ENCODE results near the gene HERC5.

Gene HERC5

GRCh38 chr4:88522702-88523324, 65.9 kb downstream of the HERC5 start:
- peak; percentile 42 for DNase-seq (ENCODE audit: low spot score)

GRCh38 chr4:88523325-88524129, 66.6 kb downstream of the HERC5 start, which contains the start of gene PYURF:
Gene PYURF (minus strand): TSS chr4:88523776. CDS start chr4:88523700, 76 bp downstream.
- peak; percentile 93 for DNase-seq (ENCODE audit: low spot score)

GRCh38 chr4:88524171-88524570, 67.3 kb downstream of the HERC5 start:
- DNase-seq (ENCODE audit: low spot score) = peak; percentile 22

- DNase-seq (ENCODE audit: low spot score) = peak; percentile 46
These were observed 69.4 kb downstream of the HERC5 start for GRCh38 chr4:88526221-88526815.

- no peak for DNase-seq (ENCODE audit: low spot score)
These were observed 70.9 kb downstream of the HERC5 start for GRCh38 chr4:88527787-88528186.

- no peak for DNase-seq (ENCODE audit: low spot score)
These were observed 71.9 kb downstream of the HERC5 start for GRCh38 chr4:88528861-88529260.

GRCh38 chr4:88531549-88531948, 74.6 kb downstream of the HERC5 start:
- DNase-seq (ENCODE audit: low spot score) = no peak

GRCh38 chr4:88533088-88533790, 76.3 kb downstream of the HERC5 start:
- DNase-seq (ENCODE audit: low spot score) = no peak

GRCh38 chr4:88533937-88534750, 77.2 kb downstream of the HERC5 start:
- no peak for DNase-seq (ENCODE audit: low spot score)

GRCh38 chr4:88535090-88535755, 78.3 kb downstream of the HERC5 start:
- no peak for DNase-seq (ENCODE audit: low spot score)

- DNase-seq (ENCODE audit: low spot score) = no peak
These were observed 80.8 kb downstream of the HERC5 start for GRCh38 chr4:88537709-88538108.

GRCh38 chr4:88539322-88540068, 82.6 kb downstream of the HERC5 start:
- peak; percentile 28 for DNase-seq (ENCODE audit: low spot score)

- no peak for DNase-seq (ENCODE audit: low spot score)
These were observed 92.9 kb downstream of the HERC5 start for GRCh38 chr4:88549815-88550214.

All from cerebellar cortex (tissue), 1 donor.